Measurements from ENCODE around the gene SCFD2. TPM values are rescaled to one million over a fixed set of nuclear protein-coding genes. Genes with fewer than 3 reads are reported as not detected.

Gene SCFD2
- total RNA-seq, 1 experiment from 2014 or later = 8.1 TPM

DNA sequence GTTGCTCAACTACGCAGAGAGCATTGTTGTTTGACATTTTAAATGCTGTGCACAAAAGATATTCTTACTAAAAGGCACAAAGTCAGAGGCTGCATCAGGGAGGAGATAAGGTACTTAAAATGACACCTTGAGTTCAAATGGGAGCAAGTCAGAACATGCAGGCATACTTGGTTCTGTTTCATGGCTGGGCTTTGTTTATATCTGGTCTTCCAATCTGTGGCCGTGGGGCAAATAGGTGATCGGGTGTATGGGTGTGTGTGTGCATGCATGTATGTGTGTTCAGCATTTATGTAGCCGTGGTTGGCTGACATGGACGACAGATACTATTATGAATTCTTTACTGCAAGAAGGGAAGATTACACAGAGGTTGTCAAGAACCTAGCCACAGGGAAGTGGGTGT is 397.6 kb downstream of the SCFD2 start:
- no peak for DNase-seq

DNA sequence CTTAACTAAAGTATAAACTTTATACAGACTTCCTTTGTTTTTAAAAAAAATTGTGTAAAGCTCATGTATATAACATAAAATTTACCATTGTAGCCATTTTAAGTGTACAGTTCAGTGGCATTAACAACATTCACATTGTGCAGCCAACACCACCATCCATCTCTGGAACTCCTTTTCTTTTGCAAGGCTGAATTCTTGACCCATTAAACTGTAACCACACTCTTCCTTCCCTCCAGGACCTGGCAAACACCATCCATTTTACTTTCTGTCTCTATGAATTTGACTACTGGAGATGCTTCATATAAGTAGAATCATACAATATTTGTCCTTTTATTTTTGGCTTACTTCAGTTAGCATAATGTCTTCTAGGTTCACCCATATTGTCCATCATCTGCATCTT is 399.1 kb downstream of the SCFD2 start:
- ChIA-PET CTCF (no interaction called here), POLR2A (ENCODE audit: unreplicated experiment) (no interaction called here)
- TF ChIP-seq, protein P1, sequence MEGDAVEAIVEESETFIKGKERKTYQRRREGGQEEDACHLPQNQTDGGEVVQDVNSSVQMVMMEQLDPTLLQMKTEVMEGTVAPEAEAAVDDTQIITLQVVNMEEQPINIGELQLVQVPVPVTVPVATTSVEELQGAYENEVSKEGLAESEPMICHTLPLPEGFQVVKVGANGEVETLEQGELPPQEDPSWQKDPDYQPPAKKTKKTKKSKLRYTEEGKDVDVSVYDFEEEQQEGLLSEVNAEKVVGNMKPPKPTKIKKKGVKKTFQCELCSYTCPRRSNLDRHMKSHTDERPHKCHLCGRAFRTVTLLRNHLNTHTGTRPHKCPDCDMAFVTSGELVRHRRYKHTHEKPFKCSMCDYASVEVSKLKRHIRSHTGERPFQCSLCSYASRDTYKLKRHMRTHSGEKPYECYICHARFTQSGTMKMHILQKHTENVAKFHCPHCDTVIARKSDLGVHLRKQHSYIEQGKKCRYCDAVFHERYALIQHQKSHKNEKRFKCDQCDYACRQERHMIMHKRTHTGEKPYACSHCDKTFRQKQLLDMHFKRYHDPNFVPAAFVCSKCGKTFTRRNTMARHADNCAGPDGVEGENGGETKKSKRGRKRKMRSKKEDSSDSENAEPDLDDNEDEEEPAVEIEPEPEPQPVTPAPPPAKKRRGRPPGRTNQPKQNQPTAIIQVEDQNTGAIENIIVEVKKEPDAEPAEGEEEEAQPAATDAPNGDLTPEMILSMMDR (conservative IDR thresholded peaks at IDR 0.05) = no peak
- TF ChIP-seq EZH2 (IDR thresholded peaks at IDR 0.05; ENCODE audit: low read depth) = no peak

More for the DNA sequence above, 397.6 kb downstream of the SCFD2 start:
- ChIA-PET CTCF (no interaction called here), POLR2A (ENCODE audit: unreplicated experiment) (no interaction called here)
- intact Hi-C loops (cut with micrococcal nuclease; ENCODE audit: unreplicated experiment) = no loop called here
- Histone ChIP-seq H2AFZ (no peak overlapping the region), H3K36me3 (ENCODE audit: low read depth) (no peaks in the 10 kb centered on the region), H3F3A (ENCODE audit: insufficient read depth, low read depth) (no peaks in the 10 kb centered on the region), H3K4me2 (no peak overlapping the region), H3K4me1 (replicated peaks; ENCODE audit: insufficient read depth) (no peaks in the 10 kb centered on the region), H3K9me2 (ENCODE audit: insufficient read depth) (no peaks in the 10 kb centered on the region), H3K79me2 (ENCODE audit: low read depth) (no peaks in the 10 kb centered on the region), H3K27me3 (ENCODE audit: insufficient read depth, low read depth) (no peaks in the 10 kb centered on the region), H3K4me3 (no peak overlapping the region), H3K27ac (no peak overlapping the region), H3K9me3 (ENCODE audit: insufficient read depth, low read depth) (no peaks in the 10 kb centered on the region), H4K20me1 (ENCODE audit: insufficient read depth) (no peaks in the 10 kb centered on the region)
- no TSS peak for BruUV-seq (replicated peaks)
- no peak for TF ChIP-seq EZH2 (IDR thresholded peaks at IDR 0.05; ENCODE audit: low read depth)
- TF ChIP-seq, protein P1 (conservative IDR thresholded peaks at IDR 0.05) = no peak

GRCh38 chr4:52966172-52966571 is 399.7 kb downstream of the SCFD2 start:
- Histone ChIP-seq H3K4me3 (no peak overlapping the region), H3K27me3 (ENCODE audit: insufficient read depth, low read depth) (no peaks in the 10 kb centered on the region), H3K36me3 (ENCODE audit: low read depth) (no peaks in the 10 kb centered on the region), H3K4me1 (replicated peaks; ENCODE audit: insufficient read depth) (no peaks in the 10 kb centered on the region), H3F3A (ENCODE audit: insufficient read depth, low read depth) (no peaks in the 10 kb centered on the region), H4K20me1 (ENCODE audit: insufficient read depth) (no peaks in the 10 kb centered on the region), H3K27ac (no peak overlapping the region), H3K4me2 (no peak overlapping the region), H3K9me3 (ENCODE audit: insufficient read depth, low read depth) (no peaks in the 10 kb centered on the region), H2AFZ (no peak overlapping the region), H3K9me2 (ENCODE audit: insufficient read depth) (no peaks in the 10 kb centered on the region), H3K79me2 (ENCODE audit: low read depth) (no peaks in the 10 kb centered on the region)
- TF ChIP-seq, protein P1 (conservative IDR thresholded peaks at IDR 0.05) = no peak
- TF ChIP-seq EZH2 (IDR thresholded peaks at IDR 0.05; ENCODE audit: low read depth) = no peak
- ChIA-PET CTCF (no interaction called here), POLR2A (ENCODE audit: unreplicated experiment) (no interaction called here)
- no TSS peak for BruUV-seq (replicated peaks)
- intact Hi-C loops (cut with micrococcal nuclease; ENCODE audit: unreplicated experiment) = no loop called here
- DNase-seq = no peak

More for the DNA sequence above, 399.1 kb downstream of the SCFD2 start:
- Histone ChIP-seq H4K20me1 (ENCODE audit: insufficient read depth) (no peaks in the 10 kb centered on the region), H3K9me3 (ENCODE audit: insufficient read depth, low read depth) (no peaks in the 10 kb centered on the region), H3K4me2 (no peak overlapping the region), H3K4me3 (no peak overlapping the region), H3K79me2 (ENCODE audit: low read depth) (no peaks in the 10 kb centered on the region), H2AFZ (no peak overlapping the region), H3K9me2 (ENCODE audit: insufficient read depth) (no peaks in the 10 kb centered on the region), H3K27ac (no peak overlapping the region), H3K27me3 (ENCODE audit: insufficient read depth, low read depth) (no peaks in the 10 kb centered on the region), H3K36me3 (ENCODE audit: low read depth) (no peaks in the 10 kb centered on the region), H3K4me1 (replicated peaks; ENCODE audit: insufficient read depth) (no peaks in the 10 kb centered on the region), H3F3A (ENCODE audit: insufficient read depth, low read depth) (no peaks in the 10 kb centered on the region)
- no peak for DNase-seq
- intact Hi-C loops (cut with micrococcal nuclease; ENCODE audit: unreplicated experiment) = no loop called here
- no TSS peak for BruUV-seq (replicated peaks)

Measured in PC-9 (cell line).